T-helper 1 cell treated with Interleukin-12 subunit alpha and Interleukin-12 subunit beta and Interleukin-4 antibody, amounts not matched to agents 30 ng/mL and 1 ng/mL, for 36 hours (primary cell): ENCODE data around the gene TMEM116. TPM values are rescaled to one million over a fixed set of nuclear protein-coding genes. Genes with fewer than 3 reads are reported as not detected.
"Not testable (repeated sequence)": the region's sequence is repeated elsewhere in the genome, so short reads cannot be mapped to it uniquely, and the experiment has no call there.

ENCODE experiments used
- intact Hi-C: fragments of 100-400 bp; cut with micrococcal nuclease; formaldehyde crosslinking; loops from one replicate; pipeline ENCODE4 v1.15.1; 2024
- total RNA-seq: library from RNA; stranded (reverse); gene quantifications from 2 replicates; pipeline ENCODE4 v1.2.3, GENCODE V29; 2022

Gene TMEM116
- total RNA-seq, 1 donor from 2014 or later: 12.0 TPM

DNA sequence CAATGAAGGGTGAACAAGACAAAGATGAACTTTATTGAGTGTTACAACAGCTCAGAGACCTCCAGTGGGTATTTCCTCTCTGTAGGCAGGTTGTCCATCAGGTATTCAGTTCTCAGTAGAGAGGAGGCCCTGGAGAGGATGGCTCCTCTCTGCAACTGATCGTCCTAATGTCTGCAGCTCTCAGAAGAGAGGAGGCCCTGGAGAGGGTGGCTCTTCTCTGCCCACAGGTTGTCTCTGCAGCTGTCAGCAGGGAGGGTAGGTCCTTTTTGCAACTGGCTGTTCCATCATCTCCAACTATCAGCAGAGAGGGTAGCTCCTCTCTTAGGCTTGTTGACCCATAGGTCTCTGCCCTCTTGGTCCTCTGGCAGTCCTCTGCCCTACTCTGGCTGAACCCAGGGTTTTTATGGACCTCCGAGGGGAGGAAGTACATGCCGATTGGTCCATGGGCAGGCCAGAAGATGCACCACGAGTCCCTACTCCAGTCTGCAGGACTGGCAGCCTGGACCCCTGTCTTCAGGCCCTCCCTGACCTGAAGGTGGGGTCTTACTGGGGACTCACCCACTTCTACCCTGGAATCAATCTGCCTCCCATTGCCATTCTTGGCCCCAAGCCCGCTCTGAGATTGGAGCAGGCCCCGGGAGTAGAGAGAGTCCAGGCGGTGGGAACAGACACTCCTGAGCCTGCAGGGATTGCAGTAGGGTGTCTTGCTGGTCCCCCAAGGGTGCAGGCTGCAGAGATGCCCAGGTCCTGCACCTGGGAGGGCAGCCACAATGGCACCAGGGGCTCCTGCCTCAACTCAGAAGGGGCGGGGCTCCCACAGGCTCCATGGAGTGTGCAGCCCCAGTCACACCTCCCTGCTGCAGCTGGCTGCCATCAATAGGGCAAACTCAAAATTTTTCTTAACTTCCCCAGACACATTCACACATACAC is 2.3 kb downstream of the TMEM116 start:
- intact Hi-C loops: loop anchor here (5.0 to 10.0 kb wide), 4 partner anchors 292 to 1608 kb away; partner anchors contain the start of genes ANAPC7, OAS1 and OAS2

DNA sequence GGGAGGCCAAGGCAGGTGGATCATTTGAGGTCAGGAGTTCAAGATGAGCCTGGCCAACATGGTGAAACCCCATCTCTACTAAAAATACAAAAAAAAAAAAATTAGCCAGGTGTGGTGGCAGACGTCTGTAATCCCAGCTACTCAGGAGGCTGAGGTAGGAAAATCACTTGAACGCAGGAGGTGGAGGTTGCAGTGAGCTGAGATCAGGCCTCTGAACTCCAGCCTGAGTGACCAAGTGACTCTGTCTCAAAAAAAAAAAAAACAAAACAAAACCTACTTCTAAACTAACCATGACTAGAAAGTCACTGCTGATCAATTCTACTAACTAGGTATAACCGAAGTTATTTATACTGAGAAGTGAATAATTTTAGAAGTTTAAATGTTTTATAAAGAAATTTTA is 3.4 kb downstream of the TMEM116 start:
- intact Hi-C loops: not testable (repeated sequence)

DNA sequence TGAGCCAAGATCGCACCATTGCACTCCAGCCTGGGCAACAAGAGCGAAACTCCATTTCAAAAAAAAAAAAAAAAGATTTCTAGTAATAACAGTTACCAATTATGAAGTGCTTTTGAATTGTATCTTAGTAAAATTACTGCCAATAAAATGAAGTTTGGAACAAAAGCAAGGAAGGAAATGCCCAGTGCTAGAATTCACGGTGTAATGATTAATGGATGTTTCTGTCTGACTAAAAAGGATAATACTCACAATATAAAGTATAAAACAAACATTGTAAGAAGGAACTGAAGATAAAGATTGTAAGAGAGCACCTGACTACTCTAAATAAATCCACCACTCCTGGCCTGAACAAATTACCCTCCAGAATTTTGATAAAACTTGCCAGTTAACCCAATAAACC is 4.0 kb downstream of the TMEM116 start:
- intact Hi-C loops: no loop called here

DNA sequence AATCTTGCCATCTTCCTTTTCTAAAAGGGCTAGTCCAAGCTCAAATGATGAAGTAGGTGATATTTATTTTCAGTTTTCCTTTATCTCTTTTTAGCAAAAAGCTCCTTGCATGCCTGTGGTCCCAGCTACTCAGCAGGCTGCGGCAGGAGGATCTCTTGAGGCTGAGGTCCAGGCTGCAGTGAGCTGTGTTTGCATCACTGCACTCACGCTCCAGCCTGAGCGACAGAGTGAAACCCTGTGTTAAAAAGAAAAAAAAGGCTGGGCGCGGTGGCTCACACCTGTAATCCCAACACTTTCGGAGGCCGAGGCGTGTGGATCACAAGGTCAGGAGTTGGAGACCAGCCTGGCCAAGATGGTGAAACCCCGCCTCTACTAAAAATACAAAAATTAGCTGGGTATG is 5.0 kb downstream of the TMEM116 start:
- intact Hi-C loops: no loop called here

DNA sequence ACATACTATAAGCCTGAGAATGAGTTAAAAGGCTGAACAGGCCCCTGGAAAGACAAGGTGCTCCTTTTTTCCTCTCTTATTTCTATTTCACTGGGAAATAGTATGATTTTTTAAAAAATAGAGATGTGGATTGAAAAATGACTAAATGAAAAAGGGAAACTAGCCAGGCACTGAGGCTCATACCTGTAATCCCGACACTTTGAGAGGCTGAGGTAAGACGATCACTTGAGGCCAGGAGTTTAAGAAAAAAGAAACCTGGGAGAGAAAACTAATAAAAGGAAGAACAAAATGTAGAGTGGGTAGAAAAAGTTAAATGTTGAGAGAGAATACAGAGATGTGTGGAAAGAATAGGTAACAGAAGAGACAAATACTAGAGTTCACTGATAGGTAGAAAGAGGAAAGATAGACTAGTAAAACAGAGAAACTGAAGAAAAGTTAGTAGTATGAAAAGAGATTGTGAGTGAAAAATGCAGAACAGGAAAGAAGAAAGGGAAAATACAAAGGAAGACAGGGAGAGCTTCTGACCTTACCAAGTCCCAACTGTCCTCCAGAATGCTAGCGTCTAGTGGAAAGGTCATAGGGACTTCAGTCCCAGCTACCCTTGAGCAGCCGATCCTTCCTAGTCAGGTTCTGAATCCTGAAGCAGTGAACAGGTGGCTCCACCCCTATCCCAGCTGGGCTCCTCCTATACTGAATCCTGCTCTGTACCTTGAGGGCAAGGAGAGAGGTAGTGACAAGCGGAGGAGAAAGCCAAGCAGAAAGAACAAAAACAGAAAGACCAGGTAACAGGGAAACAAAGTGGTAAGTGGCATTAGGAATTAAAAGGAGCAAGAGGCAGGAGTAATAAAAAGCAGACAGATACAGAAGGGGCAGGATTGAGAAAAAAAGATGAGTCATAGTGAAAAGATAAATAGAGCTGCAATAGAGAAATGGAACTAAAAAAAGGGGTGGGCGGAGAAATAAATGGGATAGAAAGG is 7.3 kb downstream of the TMEM116 start:
- intact Hi-C loops: no loop called here

DNA sequence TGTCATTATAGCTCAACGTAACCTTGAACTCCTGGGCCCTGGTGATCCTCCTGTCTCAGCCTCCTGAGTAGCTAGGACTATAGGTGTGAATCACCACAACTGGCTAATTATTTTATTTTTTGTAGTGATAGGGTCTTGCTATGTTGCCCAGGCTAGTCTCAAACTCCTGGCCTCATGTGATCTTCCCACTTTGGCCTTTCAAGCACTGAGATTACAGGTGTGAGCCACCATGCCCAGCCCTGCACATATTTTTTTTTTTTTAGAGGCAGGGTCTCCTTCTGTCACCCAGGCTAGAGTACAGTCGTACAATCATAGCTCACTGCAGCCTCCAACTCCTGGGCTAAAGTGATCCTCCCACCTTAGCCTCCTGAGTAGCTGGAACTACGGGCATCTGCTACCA is 8.9 kb downstream of the TMEM116 start:
- intact Hi-C loops: no loop called here

DNA sequence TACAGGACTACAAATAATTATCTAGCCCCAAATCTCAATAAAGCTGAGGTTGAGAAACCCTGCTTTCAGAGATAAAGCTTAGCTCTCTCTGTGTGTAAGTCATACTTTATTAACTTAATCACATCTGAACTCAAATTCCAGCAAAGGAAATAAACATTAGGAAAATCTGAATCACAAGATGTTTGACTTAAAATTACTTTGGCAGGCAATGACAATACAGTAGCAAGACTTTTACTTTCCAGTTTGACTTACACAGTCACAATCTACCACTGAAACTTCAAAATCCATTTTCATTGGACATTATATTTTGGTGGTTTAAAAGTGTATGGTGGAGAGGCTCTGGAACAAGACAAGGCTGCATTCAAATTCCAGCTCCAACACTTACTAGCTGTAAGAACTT is 11.4 kb downstream of the TMEM116 start:
- intact Hi-C loops: loop anchor here (1.0 kb wide), 2 partner anchors 8 to 11 kb away; no protein-coding TSS in a partner anchor

DNA sequence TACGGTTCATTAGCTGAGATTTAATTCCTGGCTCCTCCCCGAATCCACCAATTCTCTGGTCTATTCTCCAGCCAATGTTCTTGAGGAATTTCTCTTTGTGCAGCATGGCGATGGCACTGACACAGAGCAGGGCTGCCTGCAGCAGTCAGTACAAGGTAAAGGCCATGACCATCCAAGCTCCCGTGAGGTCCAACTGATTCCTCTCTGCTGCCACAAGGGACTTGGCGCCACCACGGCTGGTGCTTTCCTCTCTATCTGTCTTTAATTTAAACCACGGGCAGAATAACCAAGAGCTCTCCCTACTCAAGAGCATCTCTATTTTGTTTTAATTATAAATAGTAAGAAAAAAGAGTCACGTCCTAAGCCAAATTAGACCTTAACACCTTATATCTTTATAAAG is 12.1 kb downstream of the TMEM116 start:
- intact Hi-C loops: loop anchor here (1.0 kb wide), 2 partner anchors 8 to 11 kb away; no protein-coding TSS in a partner anchor

DNA sequence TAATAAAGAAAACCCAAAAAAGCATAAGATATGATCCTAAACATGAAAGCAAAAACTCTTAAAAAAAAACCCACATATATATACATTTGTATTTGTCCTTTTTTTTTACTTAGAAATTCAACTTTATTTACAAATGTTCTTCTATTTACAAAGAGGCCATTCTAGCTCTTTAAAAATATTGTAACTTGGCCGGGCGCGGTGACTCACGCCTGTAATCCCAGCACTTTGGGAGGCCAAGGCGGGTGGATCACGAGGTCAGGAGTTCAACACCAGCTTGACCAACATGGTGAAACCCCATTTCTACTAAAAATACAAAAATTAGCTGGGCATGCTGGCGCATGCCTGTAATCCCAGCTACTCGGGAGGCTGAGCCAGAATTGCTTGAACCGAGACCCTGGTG is 13.8 kb downstream of the TMEM116 start:
- intact Hi-C loops: not testable (repeated sequence)

DNA sequence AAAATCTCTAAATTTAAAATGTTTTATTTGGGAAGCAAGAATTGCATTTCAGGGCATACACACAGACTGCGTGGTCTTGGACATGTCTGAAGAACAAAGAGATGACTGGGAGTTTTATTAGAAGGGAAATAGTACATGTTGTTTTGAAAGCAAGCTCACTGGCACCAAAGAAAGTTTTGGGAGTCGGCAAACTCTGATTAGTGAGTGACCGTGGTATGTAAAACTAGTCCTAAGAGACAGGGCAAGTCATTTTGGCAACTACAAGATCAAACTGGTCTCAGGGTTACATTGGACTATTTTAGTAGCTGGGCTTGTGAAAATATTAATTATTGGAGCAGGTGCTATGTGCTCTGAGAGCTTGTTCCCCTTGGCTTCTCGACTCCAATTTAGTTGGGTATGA is 14.9 kb downstream of the TMEM116 start:
- intact Hi-C loops: no loop called here

DNA sequence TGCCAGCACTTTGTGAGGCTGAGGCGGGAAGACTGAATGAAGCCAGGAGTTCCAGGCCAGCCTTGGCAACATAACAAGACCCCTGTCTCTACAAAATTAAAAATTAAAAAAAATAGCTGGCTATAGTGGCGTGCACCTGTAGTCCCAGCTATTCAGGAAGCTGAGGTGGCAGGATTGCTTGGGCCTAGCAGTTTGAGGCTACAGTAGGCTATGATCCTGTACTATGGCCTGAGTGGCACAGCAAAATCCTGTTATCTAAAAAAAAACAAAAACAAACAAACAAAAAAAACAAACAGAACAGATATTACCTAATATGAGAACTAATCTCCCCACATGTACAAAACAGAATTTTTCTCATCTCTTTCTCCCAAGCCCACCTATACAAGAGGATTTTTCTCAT is 15.7 kb downstream of the TMEM116 start:
- intact Hi-C loops: no loop called here

DNA sequence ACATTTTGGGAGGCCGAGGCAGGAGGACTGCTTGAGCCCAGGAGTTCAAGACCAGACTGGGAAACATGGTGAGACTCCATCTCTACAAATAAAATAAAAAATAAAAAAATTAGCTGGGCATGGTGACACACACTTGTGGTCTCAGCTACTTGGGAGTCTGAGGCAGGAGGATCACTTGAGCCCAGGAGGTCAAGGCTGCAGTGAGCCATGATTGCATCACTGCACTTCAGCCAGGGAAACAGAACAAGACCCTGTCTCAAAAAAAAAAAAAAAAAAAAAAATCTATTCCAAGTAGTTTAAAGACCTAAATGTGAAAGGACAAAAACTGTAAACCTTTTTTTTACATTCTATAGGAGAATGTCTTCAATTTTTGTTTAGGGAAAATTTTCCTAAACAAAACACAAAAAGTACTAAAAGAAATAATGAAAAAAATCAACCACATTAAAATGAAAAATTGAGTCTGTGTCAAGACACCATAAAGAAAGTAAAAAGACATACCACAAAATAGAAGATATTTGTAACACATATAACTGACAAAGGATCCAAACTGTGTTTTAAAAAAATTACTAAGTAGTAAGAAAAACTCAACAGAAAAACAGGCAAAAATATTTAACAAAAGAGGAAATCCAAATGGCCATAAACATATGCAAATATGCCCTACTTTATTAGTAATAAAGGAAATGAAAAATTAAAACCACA is 17.0 kb downstream of the TMEM116 start:
- intact Hi-C loops: no loop called here

DNA sequence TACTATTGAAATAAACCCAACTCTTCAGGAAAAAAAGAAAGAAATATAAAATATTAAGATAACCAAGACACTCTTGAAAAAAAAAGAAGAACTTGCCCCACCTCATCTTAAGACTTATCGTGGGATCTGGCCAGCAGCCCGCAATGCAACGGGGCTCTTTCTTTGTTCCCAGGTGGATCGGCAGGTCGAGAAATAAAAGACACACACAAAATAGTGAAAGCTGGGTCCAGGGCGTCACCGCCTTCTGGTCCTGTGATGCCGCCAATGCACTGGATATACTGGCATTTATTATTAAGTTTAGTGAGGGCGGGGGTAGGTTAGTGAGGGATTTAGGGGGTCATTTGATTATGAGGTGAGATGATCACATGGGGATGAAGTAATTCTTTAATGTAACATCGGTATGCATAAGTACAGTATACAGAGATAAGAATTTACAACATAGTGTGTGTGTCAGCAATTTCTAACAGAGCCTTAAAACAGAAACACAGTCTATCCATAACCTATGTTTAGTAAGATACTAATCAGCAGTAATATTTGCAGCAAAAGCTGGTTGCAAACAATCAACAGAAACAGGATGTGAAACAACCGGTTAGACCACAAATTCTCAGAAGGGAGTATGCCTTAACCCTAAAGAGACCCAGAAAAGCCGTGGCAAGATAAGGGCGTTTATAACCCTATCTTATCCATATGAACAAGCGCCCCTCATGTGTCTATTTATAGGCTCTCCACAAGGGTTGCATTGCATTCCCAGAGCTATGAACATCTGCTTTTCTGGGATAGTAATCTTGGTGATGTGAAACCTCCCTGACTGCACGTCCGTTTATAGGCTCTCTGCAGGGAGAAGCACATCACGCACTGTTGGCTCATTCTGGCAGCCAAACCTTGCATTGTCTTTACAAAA is 18.5 kb downstream of the TMEM116 start:
- intact Hi-C loops: loop anchor here (1.0 to 5.0 kb wide), 5 partner anchors 19 to 152 kb away; partner anchors contain the start of genes ERP29, MAPKAPK5, TMEM116 and TRAFD1

DNA sequence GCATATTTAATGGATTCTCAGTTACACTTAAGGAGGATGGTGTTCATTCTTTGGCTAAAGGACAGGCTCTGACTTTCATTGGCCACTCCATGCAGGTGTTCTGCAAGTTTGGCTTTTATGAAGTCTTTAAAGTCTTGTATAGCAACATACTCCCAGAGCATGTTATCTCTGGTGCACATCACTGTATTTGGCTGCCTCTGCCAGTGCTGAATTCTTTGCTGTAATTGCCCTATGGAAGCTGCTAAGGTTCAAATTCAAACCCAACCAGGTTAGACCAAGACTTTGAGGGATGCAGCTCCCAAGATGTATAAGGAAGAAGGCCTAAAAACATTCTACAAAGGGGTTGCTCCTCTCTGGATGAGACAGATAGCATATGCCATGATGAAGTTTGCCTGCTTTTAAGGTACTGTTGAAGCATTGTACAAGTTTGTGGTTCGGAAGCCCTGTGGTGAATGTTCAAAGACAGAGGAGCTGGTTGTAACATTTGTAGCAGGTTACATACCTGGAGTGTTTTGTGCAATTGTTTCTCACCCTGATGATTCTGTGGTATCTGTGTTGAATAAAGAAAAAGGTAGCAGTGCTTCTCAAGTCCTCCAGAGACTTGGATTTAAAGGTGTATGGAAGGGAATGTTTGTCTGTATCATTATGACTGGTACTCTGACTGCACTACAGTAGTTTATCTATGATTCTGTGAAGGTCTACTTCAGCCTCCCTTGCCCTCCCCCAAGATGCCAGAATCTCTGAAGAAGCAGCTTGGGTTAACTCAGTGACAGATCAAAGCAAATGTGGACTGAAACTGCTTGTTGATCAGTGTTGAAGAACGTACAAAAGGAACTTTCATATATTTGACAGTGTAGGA is 19.4 kb downstream of the TMEM116 start:
- intact Hi-C loops: loop anchor here (1.0 to 5.0 kb wide), 7 partner anchors 8 to 393 kb away; partner anchors contain the start of genes ERP29, MAPKAPK5, TMEM116 and TRAFD1

DNA sequence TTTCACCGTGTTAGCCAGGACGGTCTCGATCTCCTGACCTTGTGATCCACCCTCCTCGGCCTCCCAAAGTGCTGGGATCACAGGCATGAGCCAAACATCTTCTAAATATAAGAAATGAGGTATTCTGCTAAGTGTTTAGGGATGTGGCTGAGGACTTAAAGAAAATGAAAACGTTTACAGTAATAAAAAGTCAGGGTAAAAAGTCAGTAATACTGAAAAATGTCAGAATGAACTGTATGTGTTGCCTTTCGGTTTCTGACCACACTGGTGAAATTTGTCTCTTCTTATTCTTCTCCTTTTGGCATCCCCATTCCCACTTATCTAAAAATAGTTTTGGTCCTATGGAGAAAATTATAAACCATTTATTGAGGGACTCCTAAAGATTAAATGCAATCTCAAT is 20.5 kb downstream of the TMEM116 start:
- intact Hi-C loops: loop anchor here (2.0 to 5.0 kb wide), 3 partner anchors 135 to 394 kb away; partner anchors contain the start of genes MAPKAPK5 and TRAFD1

DNA sequence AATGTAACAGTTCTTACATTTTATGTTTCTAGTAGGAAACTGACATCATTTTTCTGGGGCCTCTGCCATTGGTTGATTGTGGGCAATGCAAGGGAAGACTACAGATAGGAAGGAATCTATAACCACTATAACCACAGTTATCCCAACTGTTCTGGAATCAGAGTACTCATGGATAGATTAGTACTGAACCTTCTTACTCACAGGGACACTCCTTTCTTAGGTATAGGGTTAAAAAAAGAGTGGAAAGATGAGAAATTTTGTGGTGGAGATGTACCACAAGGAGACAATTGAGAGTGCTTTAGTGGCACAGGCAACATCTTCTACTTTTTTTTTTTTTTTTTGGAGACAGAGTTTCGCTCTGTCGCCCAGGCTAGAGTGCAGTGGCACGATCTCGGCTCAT is 21.0 kb downstream of the TMEM116 start:
- intact Hi-C loops: loop anchor here (2.0 to 5.0 kb wide), 3 partner anchors 135 to 395 kb away; partner anchors contain the start of genes MAPKAPK5 and TRAFD1

DNA sequence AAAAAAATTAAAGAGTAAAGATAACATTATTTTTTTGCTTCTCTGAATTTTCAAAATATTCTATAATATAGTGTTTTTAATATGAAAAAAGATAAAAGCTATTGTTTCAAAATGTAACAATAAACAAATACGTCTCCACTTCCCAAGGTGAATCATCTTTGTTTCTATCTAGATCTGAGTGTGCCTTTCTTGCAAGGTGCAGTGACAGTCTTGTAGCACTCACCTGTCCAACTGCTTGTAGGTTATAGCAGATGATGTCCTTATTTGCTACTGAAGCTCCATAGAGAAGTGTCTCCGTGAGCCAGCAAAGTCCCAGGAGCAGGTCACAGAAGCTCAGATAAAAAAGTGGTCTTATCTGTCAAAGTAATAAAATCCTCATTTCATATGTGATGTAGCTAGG is 21.4 kb downstream of the TMEM116 start:
- intact Hi-C loops: loop anchor here (5.0 kb wide), 2 partner anchors 136 to 149 kb away; partner anchors contain the start of genes MAPKAPK5 and TRAFD1

DNA sequence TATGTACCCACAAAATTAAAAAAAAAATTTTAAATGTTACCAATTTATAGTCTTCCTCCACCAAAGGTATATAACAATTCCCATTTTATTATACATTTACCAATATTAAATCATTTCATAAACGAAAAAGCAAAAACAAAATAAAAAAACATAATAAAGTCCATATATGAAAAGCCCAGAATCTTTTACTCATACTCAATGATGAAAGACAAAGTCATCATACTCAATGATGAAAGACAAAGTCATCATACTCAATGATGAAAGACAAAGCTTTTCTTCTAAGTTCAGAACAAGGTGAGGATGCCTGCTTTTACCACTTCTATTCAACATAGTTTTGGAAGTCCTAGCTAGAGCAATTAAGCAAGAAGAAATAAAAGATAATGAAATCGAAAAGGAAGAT is 28.1 kb downstream of the TMEM116 start:
- intact Hi-C loops: no loop called here

DNA sequence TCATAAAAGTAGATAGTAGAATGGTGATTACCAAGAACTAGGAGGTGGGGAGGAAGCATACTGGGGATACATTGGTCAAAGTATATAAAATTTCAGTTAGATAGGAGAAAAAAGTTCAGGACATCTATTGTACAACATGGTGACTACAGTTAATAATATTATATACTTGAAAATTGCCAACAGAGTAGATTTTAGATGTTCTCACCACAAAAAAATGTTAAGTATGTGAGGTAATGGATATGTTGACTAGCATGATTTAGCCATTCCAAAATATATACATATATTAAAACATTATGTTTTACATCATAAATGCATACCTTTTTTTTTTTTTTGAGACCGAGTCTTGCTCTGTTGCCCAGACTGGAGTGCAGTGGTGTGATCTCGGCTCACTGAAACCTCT is 31.0 kb downstream of the TMEM116 start:
- intact Hi-C loops: no loop called here
